Measurements from ENCODE around the gene ZNF784.

ZNF784 gene

GRCh38 chr19:55605207-55605636 lies 19.1 kb downstream of the ZNF784 start:
- ATAC-seq: peak; percentile 85
- TF ChIP-seq ZNF8 (CRISPR knock-in tag; IDR thresholded peaks at IDR 0.05): no peak
- TF ChIP-seq TOX (CRISPR knock-in tag; IDR thresholded peaks at IDR 0.05; ENCODE audit: borderline replicate concordance): no peak
- no peak for TF ChIP-seq CREB5 (CRISPR knock-in tag; IDR thresholded peaks at IDR 0.05; ENCODE audit: low read depth)
- TF ChIP-seq ISL1 (CRISPR knock-in tag; IDR thresholded peaks at IDR 0.05): no peak
- TF ChIP-seq TCF4 (CRISPR knock-in tag; IDR thresholded peaks at IDR 0.05; ENCODE audit: borderline replicate concordance): no peak

DNA sequence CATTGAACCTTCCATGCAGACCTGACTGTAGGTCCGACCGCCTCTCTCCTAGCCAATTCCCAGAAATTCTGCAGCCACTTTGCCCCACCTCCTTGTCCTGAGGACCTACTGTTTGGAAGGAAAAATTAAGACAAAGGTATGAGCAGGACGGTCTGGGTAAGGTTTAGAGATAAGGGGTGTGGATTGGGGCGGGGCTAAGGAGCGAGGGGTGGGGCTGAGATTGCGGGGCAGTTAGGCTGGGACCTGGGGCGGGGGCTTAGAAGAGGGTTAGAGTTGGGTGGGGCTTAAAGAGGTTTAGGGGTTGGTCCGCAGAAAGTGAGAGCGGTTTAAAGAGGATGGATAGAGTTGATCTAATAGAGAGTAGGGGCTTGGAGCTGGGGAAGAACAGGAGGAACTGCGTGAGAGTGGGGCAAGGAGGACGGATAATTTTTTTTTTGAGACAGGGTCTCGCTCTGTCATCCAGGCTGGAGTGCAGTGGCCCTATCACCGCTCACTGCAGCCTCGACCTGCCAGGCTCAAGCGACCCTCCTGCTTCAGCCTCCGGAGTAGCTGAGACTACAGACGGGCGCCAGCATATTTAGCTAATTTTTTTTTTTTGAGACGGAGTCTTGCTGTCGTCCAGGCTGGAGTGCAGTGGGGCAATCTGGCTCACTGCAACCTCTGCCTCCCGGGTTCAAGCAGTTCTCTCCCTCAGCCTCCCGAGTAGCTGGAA lies 20.6 kb downstream of the ZNF784 start:
- ATAC-seq: no peak
- TF ChIP-seq ZNF8 (CRISPR knock-in tag; IDR thresholded peaks at IDR 0.05): no peak

DNA sequence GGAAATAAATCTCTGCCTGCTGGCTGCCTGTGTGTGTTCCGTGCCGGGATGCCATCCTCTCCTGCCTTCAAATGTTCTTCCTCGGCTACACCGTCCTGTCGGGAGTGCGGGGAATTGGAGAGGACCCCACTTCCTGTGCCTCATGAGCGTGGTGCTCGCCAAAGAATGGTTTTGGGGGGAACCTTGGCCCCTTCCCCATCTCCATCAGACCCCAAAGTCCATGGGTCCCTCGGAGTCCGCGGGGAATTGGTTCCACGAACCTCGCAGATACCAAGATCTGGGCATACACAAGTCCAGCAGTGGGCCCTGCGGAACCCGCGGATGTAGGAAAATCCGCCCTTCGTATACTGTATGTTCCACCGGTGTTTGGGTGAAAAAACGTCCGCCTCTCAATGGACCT lies 21.3 kb downstream of the ZNF784 start:
- ATAC-seq: no peak
- TF ChIP-seq PATZ1 (CRISPR knock-in tag; IDR thresholded peaks at IDR 0.05; ENCODE audit: borderline replicate concordance) (no peak), SNAI2 (CRISPR knock-in tag; IDR thresholded peaks at IDR 0.05) (no peak), ESRRG (CRISPR knock-in tag; IDR thresholded peaks at IDR 0.05) (no peak), CREB5 (CRISPR knock-in tag; IDR thresholded peaks at IDR 0.05; ENCODE audit: low read depth) (no peak), OSR1 (CRISPR knock-in tag; IDR thresholded peaks at IDR 0.05) (no peak), RARB (CRISPR knock-in tag; IDR thresholded peaks at IDR 0.05) (no peak), ZNF70 (CRISPR knock-in tag; IDR thresholded peaks at IDR 0.05) (no peak), ISL1 (CRISPR knock-in tag; IDR thresholded peaks at IDR 0.05) (no peak), GLIS3 (CRISPR knock-in tag; IDR thresholded peaks at IDR 0.05) (no peak), BACH2 (CRISPR knock-in tag; IDR thresholded peaks at IDR 0.05; ENCODE audit: borderline replicate concordance) (no peak), CSRNP3 (CRISPR knock-in tag; IDR thresholded peaks at IDR 0.05) (no peak), CSDC2 (CRISPR knock-in tag; IDR thresholded peaks at IDR 0.05) (no peak), ZC3H10 (CRISPR knock-in tag; IDR thresholded peaks at IDR 0.05) (no peak), ZFP30 (CRISPR knock-in tag; IDR thresholded peaks at IDR 0.05) (no peak), ARNTL (CRISPR knock-in tag; IDR thresholded peaks at IDR 0.05; ENCODE audit: borderline replicate concordance, low read depth) (no peak), ZNF565 (CRISPR knock-in tag; conservative IDR thresholded peaks at IDR 0.05; ENCODE audit: low read depth) (no peak), PPARA (CRISPR knock-in tag; IDR thresholded peaks at IDR 0.05; ENCODE audit: borderline replicate concordance) (no peak), ZFP3 (CRISPR knock-in tag; IDR thresholded peaks at IDR 0.05) (no peak)
- TF ChIP-seq, protein P1, sequence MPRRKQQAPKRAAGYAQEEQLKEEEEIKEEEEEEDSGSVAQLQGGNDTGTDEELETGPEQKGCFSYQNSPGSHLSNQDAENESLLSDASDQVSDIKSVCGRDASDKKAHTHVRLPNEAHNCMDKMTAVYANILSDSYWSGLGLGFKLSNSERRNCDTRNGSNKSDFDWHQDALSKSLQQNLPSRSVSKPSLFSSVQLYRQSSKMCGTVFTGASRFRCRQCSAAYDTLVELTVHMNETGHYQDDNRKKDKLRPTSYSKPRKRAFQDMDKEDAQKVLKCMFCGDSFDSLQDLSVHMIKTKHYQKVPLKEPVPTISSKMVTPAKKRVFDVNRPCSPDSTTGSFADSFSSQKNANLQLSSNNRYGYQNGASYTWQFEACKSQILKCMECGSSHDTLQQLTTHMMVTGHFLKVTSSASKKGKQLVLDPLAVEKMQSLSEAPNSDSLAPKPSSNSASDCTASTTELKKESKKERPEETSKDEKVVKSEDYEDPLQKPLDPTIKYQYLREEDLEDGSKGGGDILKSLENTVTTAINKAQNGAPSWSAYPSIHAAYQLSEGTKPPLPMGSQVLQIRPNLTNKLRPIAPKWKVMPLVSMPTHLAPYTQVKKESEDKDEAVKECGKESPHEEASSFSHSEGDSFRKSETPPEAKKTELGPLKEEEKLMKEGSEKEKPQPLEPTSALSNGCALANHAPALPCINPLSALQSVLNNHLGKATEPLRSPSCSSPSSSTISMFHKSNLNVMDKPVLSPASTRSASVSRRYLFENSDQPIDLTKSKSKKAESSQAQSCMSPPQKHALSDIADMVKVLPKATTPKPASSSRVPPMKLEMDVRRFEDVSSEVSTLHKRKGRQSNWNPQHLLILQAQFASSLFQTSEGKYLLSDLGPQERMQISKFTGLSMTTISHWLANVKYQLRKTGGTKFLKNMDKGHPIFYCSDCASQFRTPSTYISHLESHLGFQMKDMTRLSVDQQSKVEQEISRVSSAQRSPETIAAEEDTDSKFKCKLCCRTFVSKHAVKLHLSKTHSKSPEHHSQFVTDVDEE (CRISPR knock-in tag; IDR thresholded peaks at IDR 0.05): no peak
- TF ChIP-seq, protein P2, sequence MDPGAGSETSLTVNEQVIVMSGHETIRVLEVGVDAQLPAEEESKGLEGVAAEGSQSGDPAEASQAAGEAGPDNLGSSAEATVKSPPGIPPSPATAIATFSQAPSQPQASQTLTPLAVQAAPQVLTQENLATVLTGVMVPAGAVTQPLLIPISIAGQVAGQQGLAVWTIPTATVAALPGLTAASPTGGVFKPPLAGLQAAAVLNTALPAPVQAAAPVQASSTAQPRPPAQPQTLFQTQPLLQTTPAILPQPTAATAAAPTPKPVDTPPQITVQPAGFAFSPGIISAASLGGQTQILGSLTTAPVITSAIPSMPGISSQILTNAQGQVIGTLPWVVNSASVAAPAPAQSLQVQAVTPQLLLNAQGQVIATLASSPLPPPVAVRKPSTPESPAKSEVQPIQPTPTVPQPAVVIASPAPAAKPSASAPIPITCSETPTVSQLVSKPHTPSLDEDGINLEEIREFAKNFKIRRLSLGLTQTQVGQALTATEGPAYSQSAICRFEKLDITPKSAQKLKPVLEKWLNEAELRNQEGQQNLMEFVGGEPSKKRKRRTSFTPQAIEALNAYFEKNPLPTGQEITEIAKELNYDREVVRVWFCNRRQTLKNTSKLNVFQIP (CRISPR knock-in tag; IDR thresholded peaks at IDR 0.05; ENCODE audit: borderline replicate concordance, low read depth): no peak
